AG08396 (cell line): ENCODE measurements around the gene TTC5.
A peak's percentile ranks its signal among the peaks of the same experiment; 100 is the strongest.
"Not testable (repeated sequence)": the region's sequence is repeated elsewhere in the genome, so short reads cannot be mapped to it uniquely, and the experiment has no call there.

Experiments
- DNase-seq: peaks from one replicate; pipeline ENCODE4 v3.0.0; 2012; ENCODE audit warnings: low spot score, mixed read lengths

TTC5 gene

DNA sequence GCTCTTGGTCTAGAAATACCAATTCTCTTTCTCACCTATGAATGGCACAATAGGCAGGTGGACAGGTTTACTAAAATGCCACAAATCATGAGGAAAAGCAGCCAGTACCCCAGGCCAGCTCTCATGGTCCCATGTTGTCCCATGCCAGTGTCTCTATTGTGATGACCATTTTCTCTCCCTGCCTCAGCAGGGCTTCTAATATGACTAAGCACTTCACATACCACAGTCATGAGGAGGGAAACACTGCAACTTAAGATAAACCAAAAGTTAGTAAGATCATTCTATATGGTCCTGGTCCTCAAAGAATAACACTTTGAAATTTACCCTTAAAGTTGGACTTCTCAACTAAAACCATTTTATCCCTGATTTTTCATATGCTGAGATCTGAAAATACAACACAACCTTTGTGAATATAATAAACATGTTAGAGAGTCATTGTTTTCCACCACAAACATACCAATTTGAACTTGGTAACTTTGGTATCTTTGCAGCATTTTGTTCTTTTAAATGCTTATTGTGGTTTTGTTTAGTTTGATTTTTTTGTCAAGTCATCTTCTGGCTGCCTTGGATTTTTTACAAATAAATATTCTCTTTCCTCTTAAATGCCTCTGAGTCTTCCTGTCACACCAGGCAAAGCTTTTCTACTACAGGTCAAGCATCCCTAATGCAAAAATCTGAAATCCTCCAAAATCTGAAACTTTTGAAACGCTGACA, 3.6 kb downstream of the TTC5 start:
- peak; percentile 56 for DNase-seq

DNA sequence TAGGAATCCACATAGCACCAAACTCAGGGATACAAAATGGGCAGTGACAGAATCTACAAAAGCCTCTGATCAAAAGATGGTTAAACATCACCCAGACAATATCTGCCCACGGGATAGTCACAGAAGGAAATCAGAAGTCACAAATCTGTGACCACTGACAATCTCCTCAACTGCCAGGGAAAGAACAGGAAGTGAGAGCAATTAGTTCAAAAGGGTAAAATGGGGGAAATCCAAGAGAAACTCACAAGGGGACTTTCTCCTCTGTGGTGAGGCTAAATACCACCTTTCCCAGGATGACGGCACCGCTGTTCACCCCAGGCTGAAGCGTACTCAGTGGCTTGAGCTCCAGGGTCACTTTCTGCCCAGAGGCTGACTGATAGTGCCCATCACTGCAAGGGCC, 10.7 kb downstream of the TTC5 start:
- no peak for DNase-seq

DNA sequence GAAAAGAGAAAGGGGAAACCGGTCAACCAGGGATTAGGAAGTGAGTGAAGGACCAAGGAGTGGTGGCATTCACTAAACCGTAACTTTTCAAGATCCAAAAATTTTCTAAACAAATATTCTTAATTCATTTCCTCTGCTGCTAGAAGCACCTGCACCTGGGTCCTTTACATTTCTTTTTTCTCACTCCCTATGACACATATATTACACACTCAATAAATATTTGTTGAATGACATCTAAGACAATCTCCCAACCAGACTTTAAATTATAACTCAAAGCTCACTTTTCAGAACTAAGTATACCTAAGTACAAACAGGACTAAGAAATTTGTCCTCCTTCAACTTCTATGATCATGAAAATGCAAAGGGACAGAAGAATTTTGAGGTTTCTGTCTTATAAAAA, 11.1 kb downstream of the TTC5 start:
- no peak for DNase-seq

DNA sequence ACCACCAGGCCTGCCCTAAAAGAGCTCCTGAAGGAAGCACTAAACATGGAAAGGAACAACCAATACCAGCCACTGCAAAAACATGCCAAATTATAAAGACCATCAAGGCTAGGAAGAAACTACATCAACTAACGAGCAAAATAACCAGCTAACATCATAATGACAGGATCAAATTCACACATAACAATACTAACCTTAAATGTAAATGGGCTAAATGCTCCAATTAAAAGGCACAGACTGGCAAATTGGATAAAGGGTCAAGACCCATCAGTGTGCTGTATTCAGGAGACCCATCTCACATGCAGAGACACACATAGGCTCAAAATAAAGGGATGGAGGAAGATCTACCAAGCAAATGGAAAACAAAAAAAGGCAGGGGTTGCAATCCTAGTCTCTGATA, 23.8 kb downstream of the TTC5 start:
- not testable (repeated sequence) for DNase-seq

DNA sequence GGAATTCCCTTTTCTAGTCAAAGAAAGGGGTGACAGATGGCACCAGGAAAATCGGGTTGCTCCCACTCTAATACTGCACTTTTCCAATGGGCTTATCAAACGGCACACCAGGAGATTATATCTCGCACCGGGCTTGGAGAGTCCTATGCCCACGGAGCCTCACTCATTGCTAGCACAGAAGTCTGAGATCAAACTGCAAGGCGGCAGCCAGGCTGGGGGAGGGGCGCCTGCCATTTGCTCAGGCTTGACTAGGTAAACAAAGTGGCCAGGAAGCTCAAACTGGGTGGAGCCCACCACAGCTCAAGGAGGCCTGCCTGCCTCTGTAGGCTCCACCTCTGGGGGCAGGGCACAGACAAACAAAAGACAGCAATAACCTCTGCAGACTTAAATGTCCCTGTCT, 25.5 kb downstream of the TTC5 start:
- DNase-seq = not testable (repeated sequence)

DNA sequence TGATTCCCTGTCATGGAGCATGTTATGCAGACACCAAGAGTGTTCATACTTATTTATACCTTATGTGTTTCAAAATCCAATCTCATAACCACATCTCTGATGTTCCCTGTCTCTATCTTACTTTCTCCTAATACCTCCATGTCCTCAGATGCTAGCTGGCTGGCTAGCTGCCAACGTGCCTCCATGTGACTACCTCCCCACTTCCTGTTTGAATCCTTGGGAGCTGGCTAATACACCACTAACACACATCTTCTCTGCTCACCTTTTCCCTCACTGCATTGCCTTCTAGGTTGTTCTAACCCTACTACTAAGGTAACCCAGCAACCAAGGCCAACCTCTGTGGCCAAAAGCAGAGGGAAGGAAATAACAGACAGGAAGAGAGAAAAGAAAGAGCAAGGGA, 27.3 kb downstream of the TTC5 start:
- no peak for DNase-seq

DNA sequence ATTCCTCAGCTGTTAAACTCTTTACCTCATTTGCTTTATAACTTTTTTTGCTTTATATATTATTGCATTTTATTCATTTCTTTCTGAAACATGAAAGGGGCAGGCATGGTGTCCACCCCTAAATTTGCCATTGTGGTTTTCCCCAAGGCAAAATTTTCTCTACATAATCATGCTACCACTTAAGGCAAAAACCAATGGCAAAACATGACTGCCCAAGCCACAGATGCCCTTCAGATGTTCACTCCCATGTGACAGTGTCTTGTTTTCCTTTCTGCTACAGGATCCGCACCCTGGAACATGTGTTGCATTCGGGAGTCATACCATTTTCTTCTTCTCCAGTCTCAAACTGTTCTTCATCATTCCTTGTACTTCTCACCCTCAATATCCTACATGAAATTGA, 28.3 kb downstream of the TTC5 start:
- no peak for DNase-seq

DNA sequence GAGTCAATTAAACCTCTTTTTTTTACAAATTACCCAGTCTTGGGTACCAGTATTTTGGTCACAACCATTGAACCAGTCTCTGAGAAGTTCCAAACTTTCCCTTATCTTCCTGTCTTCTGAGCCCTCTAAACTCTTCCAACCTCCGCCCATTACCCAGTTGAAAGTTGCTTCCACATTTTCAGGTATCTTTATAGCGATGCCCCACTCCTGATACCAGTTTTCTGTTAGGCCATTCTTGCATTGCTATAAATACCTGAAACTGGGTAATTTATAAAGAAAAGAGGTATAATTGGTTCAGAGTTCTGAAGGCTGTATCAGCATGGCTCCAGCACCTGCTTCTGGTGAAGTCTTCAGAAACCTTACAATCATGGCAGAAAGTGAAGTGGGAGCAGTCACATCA, 31.7 kb downstream of the TTC5 start:
- DNase-seq = no peak

DNA sequence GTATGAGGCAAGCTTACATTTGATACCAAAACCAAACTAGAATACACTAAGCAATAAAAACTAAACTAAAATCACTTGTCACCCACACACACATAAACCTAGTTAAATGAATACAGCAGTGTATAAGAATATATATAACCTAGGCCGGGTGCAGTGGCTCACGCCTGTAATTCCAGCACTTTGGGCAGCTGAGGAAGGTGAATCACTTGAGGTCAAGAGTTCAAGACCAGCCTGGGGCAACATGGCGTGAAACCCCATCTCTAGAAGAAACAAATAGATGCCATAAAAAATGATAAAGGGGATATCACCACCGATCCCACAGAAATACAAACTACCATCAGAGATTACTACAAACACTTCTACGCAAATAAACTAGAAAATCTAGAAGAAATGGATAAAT, 41.4 kb downstream of the TTC5 start:
- DNase-seq = not testable (repeated sequence)

DNA sequence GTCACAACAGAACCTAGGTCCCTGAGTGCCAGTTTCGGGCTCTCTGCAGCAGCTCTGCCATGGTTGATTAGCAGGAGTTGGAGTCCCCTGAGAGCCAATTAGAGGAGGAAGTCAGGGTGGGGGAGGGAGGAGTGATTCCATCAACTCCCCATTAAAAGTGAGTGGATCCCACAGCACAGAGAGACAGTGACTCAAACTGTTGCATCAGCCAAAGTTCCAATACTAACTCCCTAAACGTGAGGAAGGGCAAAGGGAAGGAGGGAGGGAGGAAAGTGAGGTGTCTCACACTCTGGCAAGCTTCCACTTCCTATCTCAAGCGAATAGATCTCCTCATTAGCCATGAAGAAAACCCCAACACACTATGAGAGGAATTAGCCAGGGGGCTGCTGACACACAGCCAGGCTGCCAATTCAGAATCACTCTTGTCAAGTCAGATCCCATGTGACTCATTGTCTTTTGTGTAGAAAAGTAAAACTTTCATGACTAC, 43.1 kb downstream of the TTC5 start:
- peak; percentile 3 for DNase-seq

DNA sequence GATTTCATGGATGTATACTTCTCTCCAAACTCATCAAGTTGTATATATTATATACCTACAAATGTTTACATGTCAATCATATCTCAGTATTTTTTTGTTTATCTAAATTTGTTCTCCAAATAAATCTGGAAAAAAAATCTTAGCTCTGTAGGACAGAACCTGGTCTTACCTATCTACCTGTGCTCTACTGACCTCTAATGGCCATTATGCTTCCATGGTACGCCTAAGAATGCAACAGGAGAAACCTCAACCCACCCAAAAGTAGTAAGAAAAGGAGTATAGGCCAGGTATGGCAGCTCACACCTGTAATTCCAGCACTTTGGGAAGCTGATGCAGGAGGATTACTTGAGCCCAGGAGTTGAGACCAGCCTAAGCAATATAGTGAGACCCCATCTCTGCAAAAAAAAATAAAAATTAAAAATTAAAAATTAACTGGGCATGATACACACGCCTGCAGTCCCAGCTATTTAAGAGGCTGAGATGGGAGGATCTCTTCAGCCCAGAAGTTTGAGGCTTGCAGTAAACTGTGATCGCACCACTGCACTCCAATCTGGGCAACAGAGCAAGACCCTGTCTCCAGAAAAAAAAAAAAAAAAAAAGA, 58.0 kb downstream of the TTC5 start:
- DNase-seq = no peak
